SK-N-SH (cell line): ENCODE data around the gene PRND. TPM values are rescaled to one million over a fixed set of nuclear protein-coding genes. Genes with fewer than 3 reads are reported as not detected.

ENCODE experiments used
- CTCF ChIA-PET: fragments of 300-600, 350-600 bp; formaldehyde crosslinking; extraction: SDS; loops from one replicate; lab custom pipeline; 2021; lab: Yijun Ruan, JAX
- POLR2A ChIA-PET: fragments of 350-600 bp; sonication (Branson Sonifier 250); formaldehyde crosslinking; extraction: SDS; loops from one replicate; lab custom pipeline; 2020; ENCODE audit warnings: antibody characterized with exemption, inconsistent platforms; lab: Yijun Ruan, JAX
- DNase-seq: peaks from one replicate; pipeline ENCODE4 v3.0.0; 2012
- H2AFZ ChIP-seq: fragments of 200-600 bp; sonication (generic); 2 replicates; pipeline ENCODE4 v1.8.1; 2016; ENCODE audit warnings: antibody characterized with exemption, mild to moderate bottlenecking, low read depth
- H3F3A ChIP-seq: fragments of 200-600 bp; sonication (generic); replicated peaks from 2 replicates; pipeline ENCODE3; 2016; ENCODE audit warnings: antibody characterized with exemption, mild to moderate bottlenecking; ENCODE audit not compliant: insufficient read depth
- H3K27ac ChIP-seq, 2 experiments: fragments of 200-500 bp in 1 of 2; fragments of 200-600 bp in 1 of 2; sonication (Bioruptor generic) in 1 of 2; sonication (generic), shearing (Covaris generic) in 1 of 2; 2 replicates each; pipeline versions ENCODE4 v1.5.1 to v1.6.1; 2014 to 2016; ENCODE audit warnings: low read depth in 2 of 2, inconsistent platforms in 1 of 2, low read length in 1 of 2, mild to moderate bottlenecking in 1 of 2, mixed read lengths in 1 of 2
- H3K27me3 ChIP-seq: fragments of 200-600 bp; sonication (generic), shearing (Covaris generic); 2 replicates; pipeline ENCODE4 v1.6.1; 2016; ENCODE audit warnings: mixed run types; ENCODE audit not compliant: insufficient read depth
- H3K36me3 ChIP-seq, 2 experiments: fragments of 200-500 bp in 1 of 2; fragments of 200-600 bp in 1 of 2; sonication (Bioruptor generic) in 1 of 2; sonication (generic) in 1 of 2; replicated peaks in 1 of 2; 2 replicates each; pipeline versions ENCODE3 to v1.5.1; 2014 to 2016; ENCODE audit warnings: low read length in 1 of 2, mild to moderate bottlenecking in 1 of 2; ENCODE audit not compliant: insufficient read depth in 2 of 2, control insufficient read depth in 1 of 2
- H3K4me1 ChIP-seq, 2 experiments: fragments of 200-500 bp in 1 of 2; fragments of 200-600 bp in 1 of 2; sonication (Bioruptor generic) in 1 of 2; sonication (generic), shearing (Covaris generic) in 1 of 2; 2 replicates each; pipeline versions ENCODE4 v1.5.1 to v1.6.1; 2014 to 2016; ENCODE audit warnings: low read depth in 1 of 2, low read length in 1 of 2, mixed run types in 1 of 2; ENCODE audit not compliant: insufficient read depth in 2 of 2, control insufficient read depth in 1 of 2
- H3K4me2 ChIP-seq: fragments of 200-600 bp; sonication (generic), shearing (Covaris generic); 2 replicates; pipeline ENCODE4 v1.6.1; 2017; ENCODE audit warnings: mixed run types
- H3K4me3 ChIP-seq, 2 experiments: fragments of 200-500 bp in 1 of 2; fragments of 200-600 bp in 1 of 2; sonication (Bioruptor generic) in 1 of 2; sonication (generic), shearing (Covaris generic) in 1 of 2; 2 replicates each; pipeline versions ENCODE4 v1.5.1 to v1.8.1; 2014 to 2016; ENCODE audit warnings: low read depth in 2 of 2, inconsistent platforms in 1 of 2, low read length in 1 of 2, mild to moderate bottlenecking in 1 of 2, mixed read lengths in 1 of 2, moderate library complexity in 1 of 2
- H3K79me2 ChIP-seq: fragments of 200-600 bp; sonication (generic); 2 replicates; pipeline ENCODE4 v1.8.1; 2017; ENCODE audit warnings: mild to moderate bottlenecking; ENCODE audit not compliant: insufficient read depth
- H3K9ac ChIP-seq: fragments of 200-600 bp; sonication (generic); 2 replicates; pipeline ENCODE4 v1.6.1; 2017; ENCODE audit warnings: mixed run types
- H3K9me2 ChIP-seq: fragments of 200-600 bp; sonication (generic); 2 replicates; pipeline ENCODE4 v1.6.1; 2017; ENCODE audit warnings: mixed run types
- H3K9me3 ChIP-seq: fragments of 200-600 bp; sonication (generic); 2 replicates; pipeline ENCODE4 v1.6.1; 2017; ENCODE audit warnings: mixed run types, mild to moderate bottlenecking, moderate library complexity
- H4K20me1 ChIP-seq: fragments of 200-600 bp; sonication (generic); 2 replicates; pipeline ENCODE4 v1.6.1; 2017; ENCODE audit warnings: mild to moderate bottlenecking, mixed run types; ENCODE audit not compliant: insufficient read depth
- EP300 ChIP-seq, 2 experiments: IDR thresholded peaks; 2 replicates each; pipeline versions ENCODE4 v1.4.0 to v1.6.1; 2012; ENCODE audit warnings: borderline replicate concordance in 1 of 2, low read depth in 1 of 2, low read length in 1 of 2
- FOSL2 ChIP-seq: IDR thresholded peaks from 2 replicates; pipeline ENCODE4 v1.4.0; 2012; ENCODE audit warnings: low read depth, mild to moderate bottlenecking, moderate library complexity, borderline replicate concordance
- FOXM1 ChIP-seq: IDR thresholded peaks from 2 replicates; pipeline ENCODE4 v1.4.0; 2012; ENCODE audit warnings: low read depth, mild to moderate bottlenecking
- GABPA ChIP-seq: IDR thresholded peaks from 2 replicates; pipeline ENCODE4 v1.4.0; 2012; ENCODE audit warnings: low read depth, mild to moderate bottlenecking
- GATA2 ChIP-seq: sonication (generic); formaldehyde crosslinking; IDR thresholded peaks from 2 replicates; pipeline ENCODE4 v1.5.0; 2020; ENCODE audit warnings: mild to moderate bottlenecking, missing genetic modification reagents
- MEF2A ChIP-seq: IDR thresholded peaks from 2 replicates; pipeline ENCODE4 v1.4.0; 2012; ENCODE audit warnings: low read depth, borderline replicate concordance
- NRF1 ChIP-seq: IDR thresholded peaks from 2 replicates; pipeline ENCODE4 v1.6.1; 2012; ENCODE audit warnings: low read depth, mild to moderate bottlenecking, low read length
- WGBS: methylation state at CpG from one replicate; pipeline ENCODE4 v1.1.6; 2017; ENCODE audit warnings: low lambda C conversion rate; 5-methylcytosine and 5-hydroxymethylcytosine counted together
- polyA plus RNA-seq, 3 experiments: library from polyadenylated mRNA; depleted of rRNA; stranded (reverse); fragments of >200 nt; gene quantifications; 2 replicates each; pipeline ENCODE4 v1.2.3, GENCODE V29; 2012
- TF ChIP-seq, protein P1 (sequence below): fragments of 150-350 bp; IDR thresholded peaks from 2 replicates; pipeline ENCODE4 v1.6.1; 2017; ENCODE audit warnings: antibody characterized with exemption, low read length, low read depth, borderline replicate concordance
- TF ChIP-seq, protein P2 (sequence below): IDR thresholded peaks from 2 replicates; pipeline ENCODE4 v1.6.1; 2012; ENCODE audit warnings: mild to moderate bottlenecking, low read depth, low read length, moderate library complexity
- TF ChIP-seq, protein P3 (sequence below): IDR thresholded peaks from 2 replicates; pipeline ENCODE4 v1.4.0; 2012; ENCODE audit warnings: low read depth
- TF ChIP-seq, protein P4 (sequence below): fragments of 150-350 bp; IDR thresholded peaks from 2 replicates; pipeline ENCODE4 v1.6.1; 2016; ENCODE audit warnings: mild to moderate bottlenecking, low read depth, low read length
- TF ChIP-seq, protein P5 (sequence below): IDR thresholded peaks from 2 replicates; pipeline ENCODE4 v1.4.0; 2012; ENCODE audit warnings: low read depth, borderline replicate concordance

PRND gene
- polyA plus RNA-seq, 1 of the 3 experiments (the other 2 are of a cell fraction), result not detected

DNA sequence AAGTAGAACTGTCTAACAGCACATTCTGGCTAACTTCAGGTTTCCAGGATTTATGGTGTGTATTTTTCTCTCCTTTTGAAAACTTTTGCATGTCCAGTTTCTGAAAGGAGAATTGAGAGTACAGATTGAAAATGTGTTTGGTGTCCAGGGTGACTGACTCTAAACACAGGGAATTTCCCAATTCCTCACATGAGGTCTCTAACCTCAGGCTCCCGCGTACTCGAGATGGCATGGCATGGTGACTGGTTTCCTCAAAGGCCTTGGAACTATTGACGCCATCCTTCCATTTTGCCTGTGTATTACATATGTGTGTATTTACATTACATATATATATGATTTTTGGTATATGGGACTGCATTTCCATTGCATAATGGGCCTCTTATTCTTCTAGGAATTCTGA is 52.5 kb downstream of the PRND start:
- Histone ChIP-seq H2AFZ (no peak overlapping the region), H3K27ac (no peak overlapping the region), H3K9me3 (no peaks in the 10 kb centered on the region), H3F3A (no peaks in the 10 kb centered on the region), H3K36me3 (no peaks in the 10 kb centered on the region), H3K4me3 (no peak overlapping the region), H4K20me1 (no peaks in the 10 kb centered on the region), H3K4me1 (no peaks in the 10 kb centered on the region), H3K4me2 (no peak overlapping the region), H3K9ac (no peak overlapping the region), H3K79me2 (no peaks in the 10 kb centered on the region), H3K9me2 (no peaks in the 10 kb centered on the region), H3K27me3 (no peaks in the 10 kb centered on the region)
- ChIA-PET CTCF (no interaction called here), POLR2A (no interaction called here)
- TF ChIP-seq NRF1 (no peak), MEF2A (no peak), GATA2 (CRISPR knock-in tag) (no peak), EP300 (IDR thresholded peaks at IDR 0.05; ENCODE audit: borderline replicate concordance in 1 of 2, low read depth in 1 of 2, low read length in 1 of 2) (no peak)
- TF ChIP-seq, protein P1, sequence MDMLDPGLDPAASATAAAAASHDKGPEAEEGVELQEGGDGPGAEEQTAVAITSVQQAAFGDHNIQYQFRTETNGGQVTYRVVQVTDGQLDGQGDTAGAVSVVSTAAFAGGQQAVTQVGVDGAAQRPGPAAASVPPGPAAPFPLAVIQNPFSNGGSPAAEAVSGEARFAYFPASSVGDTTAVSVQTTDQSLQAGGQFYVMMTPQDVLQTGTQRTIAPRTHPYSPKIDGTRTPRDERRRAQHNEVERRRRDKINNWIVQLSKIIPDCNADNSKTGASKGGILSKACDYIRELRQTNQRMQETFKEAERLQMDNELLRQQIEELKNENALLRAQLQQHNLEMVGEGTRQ, result no peak
- TF ChIP-seq, protein P2, sequence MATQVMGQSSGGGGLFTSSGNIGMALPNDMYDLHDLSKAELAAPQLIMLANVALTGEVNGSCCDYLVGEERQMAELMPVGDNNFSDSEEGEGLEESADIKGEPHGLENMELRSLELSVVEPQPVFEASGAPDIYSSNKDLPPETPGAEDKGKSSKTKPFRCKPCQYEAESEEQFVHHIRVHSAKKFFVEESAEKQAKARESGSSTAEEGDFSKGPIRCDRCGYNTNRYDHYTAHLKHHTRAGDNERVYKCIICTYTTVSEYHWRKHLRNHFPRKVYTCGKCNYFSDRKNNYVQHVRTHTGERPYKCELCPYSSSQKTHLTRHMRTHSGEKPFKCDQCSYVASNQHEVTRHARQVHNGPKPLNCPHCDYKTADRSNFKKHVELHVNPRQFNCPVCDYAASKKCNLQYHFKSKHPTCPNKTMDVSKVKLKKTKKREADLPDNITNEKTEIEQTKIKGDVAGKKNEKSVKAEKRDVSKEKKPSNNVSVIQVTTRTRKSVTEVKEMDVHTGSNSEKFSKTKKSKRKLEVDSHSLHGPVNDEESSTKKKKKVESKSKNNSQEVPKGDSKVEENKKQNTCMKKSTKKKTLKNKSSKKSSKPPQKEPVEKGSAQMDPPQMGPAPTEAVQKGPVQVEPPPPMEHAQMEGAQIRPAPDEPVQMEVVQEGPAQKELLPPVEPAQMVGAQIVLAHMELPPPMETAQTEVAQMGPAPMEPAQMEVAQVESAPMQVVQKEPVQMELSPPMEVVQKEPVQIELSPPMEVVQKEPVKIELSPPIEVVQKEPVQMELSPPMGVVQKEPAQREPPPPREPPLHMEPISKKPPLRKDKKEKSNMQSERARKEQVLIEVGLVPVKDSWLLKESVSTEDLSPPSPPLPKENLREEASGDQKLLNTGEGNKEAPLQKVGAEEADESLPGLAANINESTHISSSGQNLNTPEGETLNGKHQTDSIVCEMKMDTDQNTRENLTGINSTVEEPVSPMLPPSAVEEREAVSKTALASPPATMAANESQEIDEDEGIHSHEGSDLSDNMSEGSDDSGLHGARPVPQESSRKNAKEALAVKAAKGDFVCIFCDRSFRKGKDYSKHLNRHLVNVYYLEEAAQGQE, result no peak
- WGBS, result 92% methylated on average over 4 of the region's 4 CpGs
- no peak for DNase-seq

DNA sequence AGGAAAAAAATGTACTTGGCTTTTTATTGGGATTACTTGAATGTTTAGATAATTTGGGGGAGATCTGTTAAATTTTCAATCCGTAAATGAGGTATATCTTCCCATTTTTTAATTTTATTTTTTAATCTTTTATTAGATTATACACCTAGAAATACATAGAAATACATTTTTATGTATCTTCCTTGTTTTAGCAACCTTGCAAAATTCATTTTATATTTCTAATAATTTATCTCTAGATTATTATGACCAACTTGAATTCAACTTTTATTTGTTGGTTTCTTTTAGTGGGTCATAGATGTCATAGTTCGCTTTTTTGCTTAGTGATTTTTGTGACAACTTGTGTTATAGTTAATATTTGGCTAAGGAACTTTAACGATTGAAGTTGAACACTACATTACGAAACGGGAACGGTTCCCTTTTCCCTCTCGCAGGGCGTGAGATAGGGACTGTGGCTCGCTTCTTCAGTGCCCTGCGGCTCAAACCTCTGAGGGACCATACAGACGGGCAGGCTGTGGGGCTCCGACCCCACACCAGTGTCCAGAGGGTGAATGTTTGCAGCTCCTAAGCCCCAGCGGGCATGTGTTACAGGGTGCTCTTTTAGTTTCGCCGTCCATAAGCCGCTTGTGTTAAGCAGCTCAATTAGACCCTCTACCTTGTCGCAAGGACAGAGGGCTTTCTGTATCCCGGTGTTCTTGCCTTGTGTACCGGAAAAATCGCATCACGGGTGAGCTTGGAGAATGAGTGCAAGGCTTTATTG is 53.8 kb downstream of the PRND start:
- H3F3A ChIP-seq, result no peaks in the 10 kb centered on the region
- H3K79me2 ChIP-seq, result no peaks in the 10 kb centered on the region
- H3K9ac ChIP-seq, result no peak overlapping the region
- no peaks in the 10 kb centered on the region for H3K27me3 ChIP-seq
- no peaks in the 10 kb centered on the region for H3K9me3 ChIP-seq
- ChIA-PET POLR2A (no interaction called here), CTCF (interaction anchor here (1.7 kb wide), 1 partner anchor 181 kb away, joined by 5 read pairs; no protein-coding TSS in a partner anchor)
- H3K4me2 ChIP-seq, result no peak overlapping the region
- no peaks in the 10 kb centered on the region for H3K4me1 ChIP-seq
- WGBS, result 85% methylated on average over 21 of the region's 21 CpGs
- no peak overlapping the region for H3K4me3 ChIP-seq
- H3K9me2 ChIP-seq, result no peaks in the 10 kb centered on the region
- no peak overlapping the region for H2AFZ ChIP-seq
- no peaks in the 10 kb centered on the region for H4K20me1 ChIP-seq
- H3K27ac ChIP-seq, result no peak overlapping the region
- H3K36me3 ChIP-seq, result no peaks in the 10 kb centered on the region
- DNase-seq, result no peak
- TF ChIP-seq, protein P2, result no peak
- no peak for TF ChIP-seq GATA2 (CRISPR knock-in tag)
- TF ChIP-seq, protein P3, sequence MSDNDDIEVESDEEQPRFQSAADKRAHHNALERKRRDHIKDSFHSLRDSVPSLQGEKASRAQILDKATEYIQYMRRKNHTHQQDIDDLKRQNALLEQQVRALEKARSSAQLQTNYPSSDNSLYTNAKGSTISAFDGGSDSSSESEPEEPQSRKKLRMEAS, result no peak
- TF ChIP-seq FOXM1, result no peak
- no peak for TF ChIP-seq GABPA
- TF ChIP-seq, protein P4, sequence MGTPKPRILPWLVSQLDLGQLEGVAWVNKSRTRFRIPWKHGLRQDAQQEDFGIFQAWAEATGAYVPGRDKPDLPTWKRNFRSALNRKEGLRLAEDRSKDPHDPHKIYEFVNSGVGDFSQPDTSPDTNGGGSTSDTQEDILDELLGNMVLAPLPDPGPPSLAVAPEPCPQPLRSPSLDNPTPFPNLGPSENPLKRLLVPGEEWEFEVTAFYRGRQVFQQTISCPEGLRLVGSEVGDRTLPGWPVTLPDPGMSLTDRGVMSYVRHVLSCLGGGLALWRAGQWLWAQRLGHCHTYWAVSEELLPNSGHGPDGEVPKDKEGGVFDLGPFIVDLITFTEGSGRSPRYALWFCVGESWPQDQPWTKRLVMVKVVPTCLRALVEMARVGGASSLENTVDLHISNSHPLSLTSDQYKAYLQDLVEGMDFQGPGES, result no peak
- TF ChIP-seq, protein P5, sequence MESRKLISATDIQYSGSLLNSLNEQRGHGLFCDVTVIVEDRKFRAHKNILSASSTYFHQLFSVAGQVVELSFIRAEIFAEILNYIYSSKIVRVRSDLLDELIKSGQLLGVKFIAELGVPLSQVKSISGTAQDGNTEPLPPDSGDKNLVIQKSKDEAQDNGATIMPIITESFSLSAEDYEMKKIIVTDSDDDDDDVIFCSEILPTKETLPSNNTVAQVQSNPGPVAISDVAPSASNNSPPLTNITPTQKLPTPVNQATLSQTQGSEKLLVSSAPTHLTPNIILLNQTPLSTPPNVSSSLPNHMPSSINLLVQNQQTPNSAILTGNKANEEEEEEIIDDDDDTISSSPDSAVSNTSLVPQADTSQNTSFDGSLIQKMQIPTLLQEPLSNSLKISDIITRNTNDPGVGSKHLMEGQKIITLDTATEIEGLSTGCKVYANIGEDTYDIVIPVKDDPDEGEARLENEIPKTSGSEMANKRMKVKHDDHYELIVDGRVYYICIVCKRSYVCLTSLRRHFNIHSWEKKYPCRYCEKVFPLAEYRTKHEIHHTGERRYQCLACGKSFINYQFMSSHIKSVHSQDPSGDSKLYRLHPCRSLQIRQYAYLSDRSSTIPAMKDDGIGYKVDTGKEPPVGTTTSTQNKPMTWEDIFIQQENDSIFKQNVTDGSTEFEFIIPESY, result no peak
- no peak for TF ChIP-seq FOSL2
